Measurements from ENCODE around the gene PARM1.

PARM1 gene

DNA sequence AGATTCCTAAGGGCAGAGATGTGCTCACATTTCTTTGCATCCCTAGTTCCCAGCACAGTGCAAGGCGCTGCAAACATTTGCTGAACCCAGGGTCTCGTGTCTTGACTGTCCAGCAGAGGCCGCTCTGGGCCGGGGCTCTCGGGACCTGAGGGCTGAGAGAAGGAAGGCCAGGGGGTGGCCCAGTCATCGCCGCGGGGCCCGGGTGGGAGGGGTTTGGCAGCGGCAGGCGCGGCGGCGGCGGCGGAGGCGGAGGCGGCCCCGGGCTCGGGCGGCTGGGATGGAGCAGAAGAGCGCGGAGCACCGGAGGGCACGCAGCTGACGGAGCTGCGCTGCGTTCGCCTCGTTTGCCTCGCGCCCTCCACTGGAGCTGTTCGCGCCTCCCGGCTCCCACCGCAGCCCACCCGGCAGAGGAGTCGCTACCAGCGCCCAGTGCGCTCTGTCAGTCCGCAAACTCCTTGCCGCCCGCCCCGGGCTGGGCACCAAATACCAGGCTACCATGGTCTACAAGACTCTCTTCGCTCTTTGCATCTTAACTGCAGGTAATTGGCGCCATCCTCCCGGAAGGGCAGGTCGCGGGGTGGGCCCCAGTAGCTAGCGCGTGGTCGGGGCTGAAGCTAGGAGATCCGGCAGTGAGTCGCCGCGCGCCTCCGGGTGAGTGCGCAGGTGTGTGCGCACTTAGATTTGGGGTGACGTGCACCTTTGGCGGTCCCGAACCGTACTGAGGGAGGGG is at the start of gene PARM1:
Gene PARM1, plus strand, starts transcription at position 285 of the 730 bp plus-strand sequence. Its CDS starts 212 bp downstream, at position 497.
- peak; percentile 86 for DNase-seq (ENCODE audit: extremely low spot score)
- CTCF ChIA-PET = interaction anchor here (0.9 to 1.8 kb wide), 15 partner anchors 10 to 558 kb away, joined by 3 to 8 read pairs (median 4); no protein-coding TSS in a partner anchor
- POLR2A ChIA-PET = no interaction called here
- TF ChIP-seq, protein P1, sequence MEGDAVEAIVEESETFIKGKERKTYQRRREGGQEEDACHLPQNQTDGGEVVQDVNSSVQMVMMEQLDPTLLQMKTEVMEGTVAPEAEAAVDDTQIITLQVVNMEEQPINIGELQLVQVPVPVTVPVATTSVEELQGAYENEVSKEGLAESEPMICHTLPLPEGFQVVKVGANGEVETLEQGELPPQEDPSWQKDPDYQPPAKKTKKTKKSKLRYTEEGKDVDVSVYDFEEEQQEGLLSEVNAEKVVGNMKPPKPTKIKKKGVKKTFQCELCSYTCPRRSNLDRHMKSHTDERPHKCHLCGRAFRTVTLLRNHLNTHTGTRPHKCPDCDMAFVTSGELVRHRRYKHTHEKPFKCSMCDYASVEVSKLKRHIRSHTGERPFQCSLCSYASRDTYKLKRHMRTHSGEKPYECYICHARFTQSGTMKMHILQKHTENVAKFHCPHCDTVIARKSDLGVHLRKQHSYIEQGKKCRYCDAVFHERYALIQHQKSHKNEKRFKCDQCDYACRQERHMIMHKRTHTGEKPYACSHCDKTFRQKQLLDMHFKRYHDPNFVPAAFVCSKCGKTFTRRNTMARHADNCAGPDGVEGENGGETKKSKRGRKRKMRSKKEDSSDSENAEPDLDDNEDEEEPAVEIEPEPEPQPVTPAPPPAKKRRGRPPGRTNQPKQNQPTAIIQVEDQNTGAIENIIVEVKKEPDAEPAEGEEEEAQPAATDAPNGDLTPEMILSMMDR (IDR thresholded peaks at IDR 0.05; ENCODE audit: control extremely low read depth, extremely low read depth, low read depth, missing control alignments) = peak; percentile 97

DNA sequence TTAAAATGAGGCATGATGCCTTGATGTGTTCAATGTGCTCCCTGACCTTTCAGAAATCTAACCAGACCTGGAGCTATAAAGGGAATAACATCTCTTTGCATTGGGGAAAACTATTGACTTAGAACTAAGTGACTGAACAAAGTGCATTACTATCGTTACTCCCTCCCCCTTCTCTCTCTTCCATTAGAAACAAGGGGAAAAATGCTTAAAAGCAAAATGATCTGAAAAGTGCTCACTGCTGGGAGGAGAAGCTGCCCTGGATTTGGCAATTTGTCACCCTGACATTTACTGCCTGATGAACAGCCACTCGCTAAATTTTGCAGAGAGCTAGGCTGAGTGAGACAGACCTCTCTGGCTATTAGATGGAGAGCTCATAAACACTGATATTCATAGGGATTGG is 48.6 kb upstream of the PARM1 start:
- TF ChIP-seq, protein P1 (IDR thresholded peaks at IDR 0.05; ENCODE audit: control extremely low read depth, extremely low read depth, low read depth, missing control alignments) = no peak
- CTCF ChIA-PET = interaction anchor here (0.9 to 4.6 kb wide), 4 partner anchors 10 to 94 kb away, joined by 3 to 32 read pairs (median 4); no protein-coding TSS in a partner anchor

DNA sequence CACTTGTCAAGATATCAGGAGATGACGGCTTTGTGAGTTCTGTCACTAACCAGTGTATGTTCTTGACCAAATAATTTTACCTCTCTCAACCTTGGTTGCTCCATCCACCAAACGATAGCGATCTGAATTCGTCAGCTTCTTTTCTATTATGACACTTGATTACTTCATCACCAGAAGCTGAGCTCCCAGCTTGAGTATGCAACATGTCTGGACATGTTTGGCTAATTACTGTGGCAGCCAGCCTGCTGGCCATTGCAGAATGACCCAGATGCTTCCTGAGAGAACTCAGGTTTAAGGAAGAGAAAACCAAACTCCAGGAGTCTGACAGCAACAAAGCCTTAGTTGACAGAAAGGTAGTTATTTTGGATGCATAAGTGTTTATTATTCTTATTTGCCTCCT is 46.4 kb upstream of the PARM1 start:
- POLR2A ChIA-PET = no interaction called here
- TF ChIP-seq, protein P1 (IDR thresholded peaks at IDR 0.05; ENCODE audit: control extremely low read depth, extremely low read depth, low read depth, missing control alignments) = no peak
- CTCF ChIA-PET = interaction anchor here (4.6 kb wide), 1 partner anchor 12 kb away, joined by 32 read pairs; no protein-coding TSS in a partner anchor
- DNase-seq (ENCODE audit: extremely low spot score) = no peak

More for the DNA sequence above, 48.6 kb upstream of the PARM1 start:
- no peak for DNase-seq (ENCODE audit: extremely low spot score)
- POLR2A ChIA-PET = no interaction called here

DNA sequence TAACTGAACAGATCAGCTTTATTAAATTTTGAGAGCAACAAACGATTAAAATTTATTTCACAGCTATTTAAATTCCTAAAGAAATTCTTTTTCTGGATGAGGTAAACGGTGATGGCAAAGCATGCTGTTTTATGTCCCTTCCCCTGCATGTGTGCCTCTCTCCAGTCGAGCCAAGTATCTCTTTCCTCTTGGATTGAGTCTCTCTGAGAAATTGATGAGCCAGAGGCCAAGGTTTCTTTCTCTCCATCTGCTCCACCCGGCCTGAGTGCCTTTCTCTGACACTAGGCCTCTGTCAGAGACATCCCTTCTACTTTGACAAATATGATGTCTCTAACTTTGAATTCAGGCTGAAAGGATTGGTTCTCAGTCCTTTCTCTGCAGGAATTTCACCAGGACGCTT is 42.6 kb upstream of the PARM1 start:
- TF ChIP-seq, protein P1 (IDR thresholded peaks at IDR 0.05; ENCODE audit: control extremely low read depth, extremely low read depth, low read depth, missing control alignments) = no peak
- POLR2A ChIA-PET = no interaction called here
- DNase-seq (ENCODE audit: extremely low spot score) = no peak
- CTCF ChIA-PET = interaction anchor here (1.4 kb wide), 1 partner anchor 15 kb away, joined by 4 read pairs; no protein-coding TSS in a partner anchor

DNA sequence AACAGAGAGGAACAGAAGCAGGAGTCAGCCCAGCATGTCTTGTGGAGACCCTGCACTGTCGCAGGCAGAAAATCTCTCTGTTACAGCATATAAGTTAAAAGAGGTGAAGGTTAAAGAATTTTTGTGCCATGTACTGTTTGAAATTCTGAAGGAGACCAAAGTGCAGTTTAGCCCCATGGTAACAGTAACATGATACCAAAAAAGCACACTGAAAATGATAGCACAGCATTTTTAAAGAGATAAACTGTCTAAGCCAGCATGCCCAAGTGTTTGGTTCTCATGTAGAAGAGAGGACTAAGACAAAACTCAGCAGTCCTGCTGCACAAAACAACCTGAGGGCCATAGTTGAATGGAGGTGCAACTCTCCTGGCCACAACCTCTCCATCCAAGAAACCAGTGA is 41.9 kb upstream of the PARM1 start:
- TF ChIP-seq, protein P1 (IDR thresholded peaks at IDR 0.05; ENCODE audit: control extremely low read depth, extremely low read depth, low read depth, missing control alignments) = no peak
- POLR2A ChIA-PET = no interaction called here
- CTCF ChIA-PET = interaction anchor here (2.6 kb wide), 1 partner anchor 15 kb away, joined by 12 read pairs; no protein-coding TSS in a partner anchor
- DNase-seq (ENCODE audit: extremely low spot score) = no peak

- TF ChIP-seq, protein P1 (IDR thresholded peaks at IDR 0.05; ENCODE audit: control extremely low read depth, extremely low read depth, low read depth, missing control alignments) = no peak
- DNase-seq (ENCODE audit: extremely low spot score) = no peak
- POLR2A ChIA-PET = no interaction called here
- CTCF ChIA-PET = interaction anchor here (0.9 to 2.6 kb wide), 5 partner anchors 9 to 21 kb away, joined by 3 to 12 read pairs (median 5); no protein-coding TSS in a partner anchor
Observed at GRCh38 chr4:74893171-74893570, 39.7 kb upstream of the PARM1 start.
